Osteocyte (in vitro differentiated cells): Measurements from ENCODE around the gene ACOT7. TPM values are rescaled to one million over a fixed set of nuclear protein-coding genes. Genes with fewer than 3 reads are reported as not detected.
"Not testable (repeated sequence)": the region's sequence is repeated elsewhere in the genome, so short reads cannot be mapped to it uniquely, and the experiment has no call there.

Experiments used
- DNase-seq: peaks from one replicate; pipeline ENCODE4 v3.0.0; 2021; ENCODE audit warnings: mixed read lengths; ENCODE audit not compliant: unreplicated experiment; ENCODE audit errors: extremely low spot score
- H3K27ac Mint-ChIP-seq: one replicate; pipeline ENCODE4 v1.8.0; 2021; ENCODE audit warnings: mild to moderate bottlenecking, mixed read lengths; ENCODE audit not compliant: unreplicated experiment
- H3K27me3 Mint-ChIP-seq: one replicate; pipeline ENCODE4 v1.8.0; 2021; ENCODE audit warnings: mixed read lengths; ENCODE audit not compliant: unreplicated experiment
- H3K36me3 Mint-ChIP-seq: one replicate; pipeline ENCODE4 v1.8.0; 2021; ENCODE audit warnings: mixed read lengths; ENCODE audit not compliant: unreplicated experiment
- H3K4me1 Mint-ChIP-seq: one replicate; pipeline ENCODE4 v1.8.0; 2021; ENCODE audit warnings: mixed read lengths; ENCODE audit not compliant: unreplicated experiment
- H3K4me3 Mint-ChIP-seq: one replicate; pipeline ENCODE4 v1.8.0; 2021; ENCODE audit warnings: mild to moderate bottlenecking, moderate library complexity, mixed read lengths; ENCODE audit not compliant: unreplicated experiment
- H3K9me3 Mint-ChIP-seq: one replicate; pipeline ENCODE4 v1.8.0; 2021; ENCODE audit warnings: mixed read lengths; ENCODE audit not compliant: unreplicated experiment
- CTCF ChIP-seq: fragments of 200-600 bp; sonication (generic); IDR thresholded peaks from 2 replicates; pipeline ENCODE4 v1.5.0; 2021; ENCODE audit warnings: antibody characterized with exemption, mild to moderate bottlenecking, moderate library complexity
- total RNA-seq: library from RNA; stranded (reverse); gene quantifications from 2 replicates; pipeline ENCODE4 v1.2.1, GENCODE V29; 2021

The ACOT7 gene
- total RNA-seq, 1 donor from 2014 or later = 21.8 TPM

DNA sequence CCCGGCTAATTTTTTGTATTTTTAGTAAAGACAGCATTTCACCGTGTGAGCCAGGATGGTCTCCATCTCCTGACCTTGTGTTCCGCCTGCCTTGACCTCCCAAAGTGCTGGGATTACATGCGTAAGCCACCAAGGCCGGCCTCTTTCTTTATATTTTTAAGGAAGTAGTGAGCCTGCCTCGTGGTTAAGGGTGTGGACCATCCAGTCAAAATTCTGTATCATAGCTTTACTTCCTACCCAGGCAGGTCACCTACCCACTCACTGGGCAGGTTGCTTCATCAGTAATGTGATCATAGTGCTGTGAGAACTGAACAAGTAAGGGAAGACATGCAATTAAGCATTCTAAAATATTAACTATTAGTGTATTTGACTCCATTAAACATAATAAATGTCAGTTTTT lies 8.1 kb upstream of the ACOT7 start:
- no peak for TF ChIP-seq CTCF
- no peaks in the 10 kb centered on the region for H3K36me3 Mint-ChIP-seq

DNA sequence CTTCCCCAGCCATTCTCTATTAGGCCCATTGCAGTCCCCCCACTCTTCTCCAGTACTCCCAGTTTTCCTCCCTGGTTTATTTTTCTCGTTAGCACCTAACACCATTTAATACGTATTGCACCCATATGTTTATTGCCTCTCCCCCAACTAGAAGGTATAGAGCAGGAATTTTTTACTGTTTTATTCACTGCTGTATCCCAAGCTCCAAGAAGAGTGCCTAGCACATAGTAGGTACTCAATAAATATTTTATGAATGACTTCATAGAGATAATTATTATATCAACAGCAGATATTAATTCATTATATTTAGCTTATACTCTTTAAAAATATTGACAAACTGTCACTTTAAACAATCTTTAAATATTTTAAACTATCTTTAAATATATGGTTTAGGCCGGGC lies 5.7 kb upstream of the ACOT7 start:
- no peak for DNase-seq
- no peaks in the 10 kb centered on the region for H3K9me3 Mint-ChIP-seq
- peaks cover under 1% of the 10 kb centered on the region for H3K4me1 Mint-ChIP-seq
- peaks cover 5% of the 10 kb centered on the region for H3K27me3 Mint-ChIP-seq
- H3K27ac Mint-ChIP-seq = no peak overlapping the region
- TF ChIP-seq CTCF = no peak
- H3K4me3 Mint-ChIP-seq = no peak overlapping the region
- H3K36me3 Mint-ChIP-seq = no peaks in the 10 kb centered on the region

More for the DNA sequence above, 8.1 kb upstream of the ACOT7 start:
- peaks cover 20% of the 10 kb centered on the region for H3K27me3 Mint-ChIP-seq
- H3K9me3 Mint-ChIP-seq = no peaks in the 10 kb centered on the region
- H3K27ac Mint-ChIP-seq = no peak overlapping the region
- no peak for DNase-seq
- peaks cover 3% of the 10 kb centered on the region for H3K4me1 Mint-ChIP-seq
- H3K4me3 Mint-ChIP-seq = no peak overlapping the region

DNA sequence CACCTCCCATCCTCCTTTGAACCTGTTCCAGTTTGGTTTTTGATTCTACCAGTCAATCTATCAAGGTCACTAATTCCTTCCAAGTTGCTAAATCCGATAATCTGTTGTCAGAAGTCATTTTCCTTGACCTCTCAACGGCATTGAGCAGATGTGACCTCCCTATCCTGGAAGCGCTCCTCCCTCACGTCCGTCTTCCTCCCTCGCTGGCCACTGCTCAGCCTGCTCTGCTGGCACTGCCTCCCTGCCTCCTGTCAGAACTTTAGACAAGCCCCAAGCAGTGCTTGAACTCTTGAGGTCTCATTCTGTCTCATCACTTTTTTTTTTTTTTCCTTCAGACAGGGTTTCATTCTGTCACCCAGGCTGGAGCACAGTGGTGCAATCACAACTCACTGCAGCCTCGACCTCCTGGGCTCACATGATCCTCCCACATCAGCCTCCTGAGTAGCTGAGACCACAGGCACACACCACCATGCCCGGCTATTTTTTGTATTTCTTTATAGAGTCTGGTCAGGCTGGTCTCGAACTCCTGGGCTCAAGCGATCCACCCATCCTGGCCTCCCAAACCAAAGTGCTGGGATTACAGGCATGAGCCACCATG lies 4.4 kb upstream of the ACOT7 start:
- H3K27me3 Mint-ChIP-seq = peaks cover 5% of the 10 kb centered on the region
- TF ChIP-seq CTCF = no peak
- no peaks in the 10 kb centered on the region for H3K36me3 Mint-ChIP-seq
- no peak for DNase-seq
- no peak overlapping the region for H3K27ac Mint-ChIP-seq
- H3K9me3 Mint-ChIP-seq = no peaks in the 10 kb centered on the region
- H3K4me3 Mint-ChIP-seq = no peak overlapping the region
- H3K4me1 Mint-ChIP-seq = peaks cover 6% of the 10 kb centered on the region

GRCh38 chr1:6396998-6397397 lies 3.4 kb upstream of the ACOT7 start:
- Mint-ChIP-seq H3K27ac (no peak overlapping the region), H3K27me3 (peaks cover 5% of the 10 kb centered on the region), H3K4me3 (no peak overlapping the region), H3K9me3 (no peaks in the 10 kb centered on the region), H3K36me3 (no peaks in the 10 kb centered on the region), H3K4me1 (peaks cover 11% of the 10 kb centered on the region)
- DNase-seq = no peak
- peak; percentile 14 for TF ChIP-seq CTCF

GRCh38 chr1:6395781-6396244 lies 2.2 kb upstream of the ACOT7 start:
- peaks cover 14% of the 10 kb centered on the region for H3K4me1 Mint-ChIP-seq
- not testable (repeated sequence) for H3K27ac Mint-ChIP-seq, H3K9me3 Mint-ChIP-seq, H3K4me3 Mint-ChIP-seq, H3K36me3 Mint-ChIP-seq, DNase-seq, H3K27me3 Mint-ChIP-seq

GRCh38 chr1:6395130-6395529 lies 1.6 kb upstream of the ACOT7 start:
- not testable (repeated sequence) for H3K9me3 Mint-ChIP-seq, H3K4me3 Mint-ChIP-seq, H3K36me3 Mint-ChIP-seq, H3K27me3 Mint-ChIP-seq, H3K27ac Mint-ChIP-seq, DNase-seq
- peaks cover 14% of the 10 kb centered on the region for H3K4me1 Mint-ChIP-seq
